Nephron (organoid): ENCODE measurements around the gene HLA-DRA.

Experiments used
- H3K27ac Mint-ChIP-seq, 3 experiments: 2 replicates each; pipeline ENCODE4 v1.8.0; 2020; ENCODE audit warnings: mixed read lengths in 3 of 3, mild to moderate bottlenecking in 2 of 3, moderate library complexity in 1 of 3
- H3K27me3 Mint-ChIP-seq: 2 replicates; pipeline ENCODE4 v1.8.0; 2021; ENCODE audit warnings: low read depth, mild to moderate bottlenecking, moderate library complexity, mixed read lengths
- H3K36me3 Mint-ChIP-seq: 2 replicates; pipeline ENCODE4 v1.8.0; 2020; ENCODE audit warnings: low read depth, mixed read lengths
- H3K4me1 Mint-ChIP-seq: 2 replicates; pipeline ENCODE4 v1.8.0; 2020; ENCODE audit warnings: mixed read lengths
- H3K4me3 Mint-ChIP-seq, 3 experiments: 2 replicates each; pipeline ENCODE4 v1.8.0; 2020; ENCODE audit warnings: mild to moderate bottlenecking in 3 of 3, mixed read lengths in 3 of 3, moderate library complexity in 2 of 3
- H3K9me3 Mint-ChIP-seq: 2 replicates; pipeline ENCODE4 v1.8.0; 2020; ENCODE audit warnings: mixed read lengths
- TF ChIP-seq, protein P1 (sequence below), 3 experiments: fragments of 200-600 bp; sonication (generic); IDR thresholded peaks; one replicate each; pipeline ENCODE4 v1.5.0; 2021; ENCODE audit warnings: antibody characterized with exemption in 3 of 3; ENCODE audit not compliant: unreplicated experiment in 3 of 3

Gene HLA-DRA

DNA sequence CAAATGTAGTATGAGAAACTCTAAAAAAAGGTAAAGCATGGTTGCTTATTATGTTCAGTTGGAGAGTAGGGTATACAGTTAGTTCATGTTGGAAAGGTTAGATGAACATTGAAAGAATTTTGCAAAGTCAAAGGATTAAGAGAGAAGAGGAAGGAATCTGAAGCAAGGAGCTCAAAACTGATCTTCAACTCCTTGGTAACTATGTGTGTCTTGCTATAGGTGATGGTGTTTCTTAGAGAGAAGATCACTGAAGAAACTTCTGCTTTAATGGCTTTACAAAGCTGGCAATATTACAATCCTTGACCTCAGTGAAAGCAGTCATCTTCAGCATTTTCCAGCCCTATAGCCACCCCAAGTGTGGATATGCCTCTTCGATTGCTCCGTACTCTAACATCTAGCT is 4.7 kb downstream of the HLA-DRA start:
- Mint-ChIP-seq H3K4me1 (no peaks in the 10 kb centered on the region), H3K27ac (no peak overlapping the region), H3K36me3 (no peaks in the 10 kb centered on the region), H3K27me3 (peaks cover 13% of the 10 kb centered on the region), H3K4me3 (no peak overlapping the region), H3K9me3 (no peaks in the 10 kb centered on the region)
- TF ChIP-seq, protein P1, sequence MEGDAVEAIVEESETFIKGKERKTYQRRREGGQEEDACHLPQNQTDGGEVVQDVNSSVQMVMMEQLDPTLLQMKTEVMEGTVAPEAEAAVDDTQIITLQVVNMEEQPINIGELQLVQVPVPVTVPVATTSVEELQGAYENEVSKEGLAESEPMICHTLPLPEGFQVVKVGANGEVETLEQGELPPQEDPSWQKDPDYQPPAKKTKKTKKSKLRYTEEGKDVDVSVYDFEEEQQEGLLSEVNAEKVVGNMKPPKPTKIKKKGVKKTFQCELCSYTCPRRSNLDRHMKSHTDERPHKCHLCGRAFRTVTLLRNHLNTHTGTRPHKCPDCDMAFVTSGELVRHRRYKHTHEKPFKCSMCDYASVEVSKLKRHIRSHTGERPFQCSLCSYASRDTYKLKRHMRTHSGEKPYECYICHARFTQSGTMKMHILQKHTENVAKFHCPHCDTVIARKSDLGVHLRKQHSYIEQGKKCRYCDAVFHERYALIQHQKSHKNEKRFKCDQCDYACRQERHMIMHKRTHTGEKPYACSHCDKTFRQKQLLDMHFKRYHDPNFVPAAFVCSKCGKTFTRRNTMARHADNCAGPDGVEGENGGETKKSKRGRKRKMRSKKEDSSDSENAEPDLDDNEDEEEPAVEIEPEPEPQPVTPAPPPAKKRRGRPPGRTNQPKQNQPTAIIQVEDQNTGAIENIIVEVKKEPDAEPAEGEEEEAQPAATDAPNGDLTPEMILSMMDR (IDR thresholded peaks at IDR 0.05; ENCODE audit: unreplicated experiment in 3 of 3): no peak

DNA sequence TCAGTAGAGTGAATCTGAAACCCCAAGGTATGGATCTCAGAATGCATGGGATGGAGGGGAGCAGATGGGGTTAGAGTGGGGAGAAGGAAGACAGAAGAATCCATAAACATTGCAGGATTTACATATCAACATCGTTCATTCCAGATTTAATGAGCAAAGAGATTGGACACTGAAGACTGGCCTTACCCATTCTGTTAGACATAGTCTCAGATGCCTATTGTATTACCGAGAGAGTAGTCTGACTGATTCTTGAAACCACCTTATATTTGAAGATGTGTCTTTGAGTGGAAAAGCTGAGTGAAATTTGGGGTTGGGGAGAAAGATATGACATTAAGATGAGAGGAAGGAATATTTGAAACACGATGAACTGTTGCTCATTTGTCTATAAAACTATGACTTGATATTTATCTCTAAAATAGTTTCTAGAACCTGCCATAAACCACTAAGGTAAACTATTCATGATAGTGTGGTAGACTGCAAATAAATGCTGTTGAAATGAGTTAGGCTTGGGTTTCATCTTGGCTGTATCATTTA is 5.7 kb downstream of the HLA-DRA start:
- H3K27ac Mint-ChIP-seq: no peak overlapping the region
- no peaks in the 10 kb centered on the region for H3K4me1 Mint-ChIP-seq
- no peak overlapping the region for H3K4me3 Mint-ChIP-seq
- peaks cover 16% of the 10 kb centered on the region for H3K27me3 Mint-ChIP-seq
- H3K36me3 Mint-ChIP-seq: no peaks in the 10 kb centered on the region
- TF ChIP-seq, protein P1 (IDR thresholded peaks at IDR 0.05; ENCODE audit: unreplicated experiment in 3 of 3): no peak
- no peaks in the 10 kb centered on the region for H3K9me3 Mint-ChIP-seq

DNA sequence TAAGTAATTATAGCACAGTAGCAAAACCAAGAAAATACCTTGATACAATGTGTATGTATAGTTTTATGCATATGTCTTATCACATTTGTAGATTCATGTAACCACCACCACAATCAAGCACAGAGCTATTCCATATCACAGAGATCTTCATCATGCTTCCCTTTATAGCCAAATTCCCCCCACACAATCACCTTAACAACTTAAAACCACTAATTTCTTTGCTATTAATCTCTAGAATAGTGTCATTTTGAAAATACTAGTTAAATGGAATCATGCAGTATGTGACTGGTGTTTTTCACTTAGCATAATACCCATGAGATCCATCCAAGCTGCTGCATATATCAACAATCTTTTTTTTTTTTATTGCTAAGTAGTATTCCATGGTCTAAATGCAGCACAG is 8.2 kb downstream of the HLA-DRA start:
- peaks cover 10% of the 10 kb centered on the region for H3K9me3 Mint-ChIP-seq
- H3K4me3 Mint-ChIP-seq: no peak overlapping the region
- TF ChIP-seq, protein P1 (IDR thresholded peaks at IDR 0.05; ENCODE audit: unreplicated experiment in 3 of 3): no peak
- H3K27ac Mint-ChIP-seq: no peak overlapping the region
- no peaks in the 10 kb centered on the region for H3K4me1 Mint-ChIP-seq
- peaks cover 11% of the 10 kb centered on the region for H3K27me3 Mint-ChIP-seq
- H3K36me3 Mint-ChIP-seq: no peaks in the 10 kb centered on the region

DNA sequence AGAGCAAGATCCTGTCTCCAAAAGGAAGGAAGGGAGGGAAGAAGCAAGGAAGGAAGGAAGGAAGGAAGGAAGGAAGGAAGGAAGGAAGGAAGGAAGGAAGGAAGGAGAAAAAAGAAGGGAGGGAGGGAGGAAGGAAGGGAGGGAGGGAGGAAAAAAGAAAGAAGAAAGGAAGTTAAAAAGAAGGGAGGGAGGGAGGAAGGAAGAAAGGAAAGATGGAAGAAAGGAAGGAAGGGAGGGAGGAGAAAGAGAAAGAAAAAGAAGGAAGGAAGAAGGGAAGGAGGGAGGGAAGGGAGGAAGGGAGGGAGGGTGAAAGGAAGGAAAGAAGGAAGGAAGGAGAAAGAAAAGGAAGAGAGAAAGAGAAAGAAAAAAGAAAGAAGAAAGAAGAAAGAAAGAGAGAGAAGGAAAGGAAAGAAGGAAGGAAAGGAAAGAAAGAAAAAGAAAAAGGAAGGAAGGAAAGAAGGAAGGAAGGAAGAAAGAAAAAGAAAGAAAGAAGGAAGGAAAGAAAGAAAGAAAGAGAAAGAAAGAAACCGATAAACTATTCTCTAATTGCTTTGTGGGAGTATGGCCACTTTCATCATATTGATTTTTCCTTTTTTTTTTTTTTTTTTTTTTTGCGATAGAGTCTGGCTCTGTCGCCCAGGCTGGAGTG is 9.5 kb downstream of the HLA-DRA start:
- H3K4me3 Mint-ChIP-seq: no peak overlapping the region
- H3K27ac Mint-ChIP-seq: no peak overlapping the region
- H3K4me1 Mint-ChIP-seq: no peaks in the 10 kb centered on the region
- H3K36me3 Mint-ChIP-seq: no peaks in the 10 kb centered on the region
- H3K27me3 Mint-ChIP-seq: peaks cover 11% of the 10 kb centered on the region
- peaks cover 16% of the 10 kb centered on the region for H3K9me3 Mint-ChIP-seq
- TF ChIP-seq, protein P1 (IDR thresholded peaks at IDR 0.05; ENCODE audit: unreplicated experiment in 3 of 3): no peak

DNA sequence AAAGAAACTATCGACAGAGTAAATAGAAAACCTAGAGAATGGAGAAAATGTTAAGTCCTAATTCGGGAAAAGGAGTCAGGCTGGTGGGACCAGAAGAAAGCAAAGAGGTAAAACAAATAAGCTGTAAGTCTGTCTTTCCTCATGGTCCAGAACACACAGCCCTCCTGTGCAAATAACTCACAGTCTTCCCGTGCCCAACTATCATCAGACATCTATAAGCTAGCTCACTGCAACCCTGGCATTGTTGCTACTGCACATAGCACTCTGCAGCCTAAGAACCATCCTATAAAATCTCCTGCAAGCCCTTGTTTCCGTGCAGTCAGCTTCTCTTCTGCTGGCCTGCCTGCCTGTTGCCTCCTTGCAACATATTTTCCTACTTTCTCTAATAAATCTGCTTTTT is 17.4 kb downstream of the HLA-DRA start:
- H3K27me3 Mint-ChIP-seq: peaks cover 8% of the 10 kb centered on the region
- no peaks in the 10 kb centered on the region for H3K36me3 Mint-ChIP-seq
- H3K4me1 Mint-ChIP-seq: no peaks in the 10 kb centered on the region
- peaks cover 29% of the 10 kb centered on the region for H3K9me3 Mint-ChIP-seq
- TF ChIP-seq, protein P1 (IDR thresholded peaks at IDR 0.05; ENCODE audit: unreplicated experiment in 3 of 3): no peak
- H3K4me3 Mint-ChIP-seq: no peak overlapping the region
- H3K27ac Mint-ChIP-seq: no peak overlapping the region
